Suprapubic skin (tissue), 4 donors: ENCODE data around the gene NUP153. TPM values are rescaled to one million over a fixed set of nuclear protein-coding genes. Genes with fewer than 3 reads are reported as not detected.

Source experiments
- DNase-seq, 2 donors: peaks; one replicate each; pipeline ENCODE4 v3.0.0-alpha.2; 2019; ENCODE audit warnings: low spot score in 2 of 2
- H3K27ac ChIP-seq: fragments of 200-600 bp; sonication (generic); one replicate; pipeline ENCODE4 v1.5.1; 2019
- H3K27me3 ChIP-seq: fragments of 200-600 bp; sonication (generic); one replicate; pipeline ENCODE4 v1.5.1; 2019
- H3K36me3 ChIP-seq: fragments of 200-600 bp; sonication (generic); one replicate; pipeline ENCODE4 v1.5.1; 2019
- H3K4me1 ChIP-seq: fragments of 200-600 bp; sonication (generic); one replicate; pipeline ENCODE4 v1.5.1; 2019
- H3K4me3 ChIP-seq: fragments of 200-600 bp; sonication (generic); one replicate; pipeline ENCODE4 v1.5.1; 2019; ENCODE audit warnings: mild to moderate bottlenecking
- H3K9me3 ChIP-seq: fragments of 200-600 bp; sonication (generic); one replicate; pipeline ENCODE4 v1.5.1; 2019
- EP300 ChIP-seq: sonication (generic); formaldehyde crosslinking; IDR thresholded peaks from one replicate; pipeline ENCODE4 v1.6.1; 2017; ENCODE audit warnings: antibody characterized with exemption
- POLR2A ChIP-seq, 2 donors: fragments of 450-650 bp; IDR thresholded peaks; one replicate each; pipeline ENCODE4 v1.6.1; 2017; ENCODE audit warnings: antibody characterized with exemption in 2 of 2, mild to moderate bottlenecking in 2 of 2, moderate library complexity in 2 of 2
- POLR2AphosphoS5 ChIP-seq, 3 donors: sonication (generic); formaldehyde crosslinking; IDR thresholded peaks; one replicate each; pipeline ENCODE4 v1.6.1; 2017; ENCODE audit warnings: antibody characterized with exemption in 3 of 3
- WGBS: methylation state at CpG from one replicate; pipeline ENCODE4 v1.1.5; 2018; 5-methylcytosine and 5-hydroxymethylcytosine counted together
- total RNA-seq, 4 donors: library from RNA; depleted of rRNA; stranded (reverse); fragments of >200 nt; gene quantifications; one replicate each; pipeline ENCODE4 v1.1.0, GENCODE V29; 2016
- TF ChIP-seq, protein P1 (sequence below), 2 donors: fragments of 200-600 bp in 1 of 2; fragments of 450-650 bp in 1 of 2; sonication (generic) in 1 of 2; IDR thresholded peaks; one replicate each; pipeline ENCODE4 v1.5.1; 2016 to 2019; ENCODE audit warnings: antibody characterized with exemption in 2 of 2, mild to moderate bottlenecking in 1 of 2, moderate library complexity in 1 of 2

Gene NUP153
- total RNA-seq, 4 donors from 2014 or later = 38.6 to 46.0 (median 42.5) TPM

- H3K27ac ChIP-seq = no peak overlapping the region
- no peak for DNase-seq
- 95% methylated on average over 4 of the region's 4 CpGs for WGBS
- no peaks in the 10 kb centered on the region for H3K4me1 ChIP-seq
- H3K27me3 ChIP-seq = no peaks in the 10 kb centered on the region
- H3K4me3 ChIP-seq = no peak overlapping the region
- H3K36me3 ChIP-seq = peaks cover 64% of the 10 kb centered on the region
- TF ChIP-seq, protein P1, sequence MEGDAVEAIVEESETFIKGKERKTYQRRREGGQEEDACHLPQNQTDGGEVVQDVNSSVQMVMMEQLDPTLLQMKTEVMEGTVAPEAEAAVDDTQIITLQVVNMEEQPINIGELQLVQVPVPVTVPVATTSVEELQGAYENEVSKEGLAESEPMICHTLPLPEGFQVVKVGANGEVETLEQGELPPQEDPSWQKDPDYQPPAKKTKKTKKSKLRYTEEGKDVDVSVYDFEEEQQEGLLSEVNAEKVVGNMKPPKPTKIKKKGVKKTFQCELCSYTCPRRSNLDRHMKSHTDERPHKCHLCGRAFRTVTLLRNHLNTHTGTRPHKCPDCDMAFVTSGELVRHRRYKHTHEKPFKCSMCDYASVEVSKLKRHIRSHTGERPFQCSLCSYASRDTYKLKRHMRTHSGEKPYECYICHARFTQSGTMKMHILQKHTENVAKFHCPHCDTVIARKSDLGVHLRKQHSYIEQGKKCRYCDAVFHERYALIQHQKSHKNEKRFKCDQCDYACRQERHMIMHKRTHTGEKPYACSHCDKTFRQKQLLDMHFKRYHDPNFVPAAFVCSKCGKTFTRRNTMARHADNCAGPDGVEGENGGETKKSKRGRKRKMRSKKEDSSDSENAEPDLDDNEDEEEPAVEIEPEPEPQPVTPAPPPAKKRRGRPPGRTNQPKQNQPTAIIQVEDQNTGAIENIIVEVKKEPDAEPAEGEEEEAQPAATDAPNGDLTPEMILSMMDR (IDR thresholded peaks at IDR 0.05) = no peak
- TF ChIP-seq POLR2A (IDR thresholded peaks at IDR 0.05) (no peak), POLR2AphosphoS5 (IDR thresholded peaks at IDR 0.05) (no peak), EP300 (no peak)
- no peaks in the 10 kb centered on the region for H3K9me3 ChIP-seq
These were observed 71.2 kb downstream of the NUP153 start for GRCh38 chr6:17635568-17635967.

GRCh38 chr6:17633465-17634188, 73.1 kb downstream of the NUP153 start:
- Histone ChIP-seq H3K4me3 (no peak overlapping the region), H3K9me3 (no peaks in the 10 kb centered on the region), H3K27ac (no peak overlapping the region), H3K27me3 (no peaks in the 10 kb centered on the region), H3K4me1 (no peaks in the 10 kb centered on the region), H3K36me3 (peaks cover 59% of the 10 kb centered on the region)
- 87% methylated on average over 2 of the region's 2 CpGs for WGBS
- DNase-seq = no peak
- TF ChIP-seq, protein P1 (IDR thresholded peaks at IDR 0.05) = no peak
- TF ChIP-seq POLR2AphosphoS5 (IDR thresholded peaks at IDR 0.05) (no peak), EP300 (no peak)

DNA sequence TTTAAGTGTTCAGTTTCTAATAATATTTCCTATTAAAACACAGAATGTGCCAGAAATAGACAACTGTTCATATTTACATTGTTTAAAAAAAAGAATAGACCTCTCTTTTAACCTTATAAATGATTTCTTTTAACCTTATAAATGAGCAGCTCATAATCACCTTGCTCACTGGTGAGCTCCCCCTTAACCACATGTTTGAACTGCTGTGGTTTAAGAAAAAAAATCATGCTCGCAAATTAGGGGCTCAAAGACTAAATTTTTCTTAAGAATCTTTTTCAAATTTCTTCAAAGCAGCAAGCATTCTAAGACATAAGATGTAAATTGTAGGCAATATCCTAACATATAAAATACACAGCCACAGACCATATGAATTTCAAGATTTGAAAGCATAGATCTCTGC, 73.8 kb downstream of the NUP153 start:
- no peaks in the 10 kb centered on the region for H3K27me3 ChIP-seq
- H3K4me1 ChIP-seq = no peaks in the 10 kb centered on the region
- no peak overlapping the region for H3K4me3 ChIP-seq
- TF ChIP-seq POLR2A (IDR thresholded peaks at IDR 0.05) (no peak), POLR2AphosphoS5 (IDR thresholded peaks at IDR 0.05) (no peak), EP300 (no peak)
- TF ChIP-seq, protein P1 (IDR thresholded peaks at IDR 0.05) = no peak
- DNase-seq = no peak
- 86% methylated on average over 1 of the region's 1 CpG for WGBS
- peaks cover 57% of the 10 kb centered on the region for H3K36me3 ChIP-seq
- H3K27ac ChIP-seq = no peak overlapping the region
- H3K9me3 ChIP-seq = no peaks in the 10 kb centered on the region

- Histone ChIP-seq H3K9me3 (no peaks in the 10 kb centered on the region), H3K27me3 (no peaks in the 10 kb centered on the region), H3K27ac (no peak overlapping the region), H3K4me1 (no peaks in the 10 kb centered on the region), H3K4me3 (no peak overlapping the region), H3K36me3 (peaks cover 57% of the 10 kb centered on the region)
- TF ChIP-seq POLR2AphosphoS5 (IDR thresholded peaks at IDR 0.05) = no peak
- TF ChIP-seq EP300 = no peak
- TF ChIP-seq POLR2A (IDR thresholded peaks at IDR 0.05) = no peak
- TF ChIP-seq, protein P1 (IDR thresholded peaks at IDR 0.05) = no peak
- DNase-seq = no peak
- 80% methylated on average over 5 of the region's 5 CpGs for WGBS
These were observed 76.1 kb downstream of the NUP153 start for GRCh38 chr6:17630511-17631073.

DNA sequence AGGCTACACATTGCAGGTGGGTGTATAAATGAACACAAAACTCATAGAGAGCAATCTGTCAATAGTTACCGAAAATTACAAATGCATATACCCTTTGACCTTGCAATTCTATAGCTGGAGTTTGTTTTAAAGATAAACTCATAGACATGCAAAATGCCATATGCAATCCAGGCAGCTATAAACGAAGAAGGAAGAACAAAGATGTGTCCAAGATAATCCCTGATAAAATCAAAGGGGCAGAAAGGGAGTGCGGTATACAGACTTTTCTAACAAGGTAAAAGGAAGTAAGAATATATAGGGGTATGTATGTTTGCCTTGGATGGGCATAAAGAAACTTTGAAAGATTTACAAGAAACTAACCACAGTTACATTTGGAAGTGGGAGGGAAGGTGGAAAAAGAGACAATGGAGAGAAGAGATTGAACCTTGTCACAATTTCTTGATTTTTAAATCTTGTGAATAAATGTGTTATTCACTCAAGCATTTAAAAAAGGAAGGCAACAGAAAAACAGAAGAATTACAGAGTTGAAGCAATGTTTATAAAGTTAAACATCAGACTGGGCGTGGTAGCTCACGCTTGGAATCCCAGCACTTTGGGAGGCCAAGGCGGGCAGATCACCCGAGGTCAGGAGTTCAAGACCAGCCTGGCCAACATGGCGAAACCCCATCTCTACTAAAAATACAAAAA, 76.8 kb downstream of the NUP153 start:
- H3K27ac ChIP-seq = no peak overlapping the region
- 85% methylated on average over 8 of the region's 8 CpGs for WGBS
- H3K27me3 ChIP-seq = no peaks in the 10 kb centered on the region
- no peak overlapping the region for H3K4me3 ChIP-seq
- TF ChIP-seq, protein P1 (IDR thresholded peaks at IDR 0.05) = no peak
- TF ChIP-seq POLR2A (IDR thresholded peaks at IDR 0.05) (no peak), EP300 (no peak), POLR2AphosphoS5 (IDR thresholded peaks at IDR 0.05) (no peak)
- no peaks in the 10 kb centered on the region for H3K4me1 ChIP-seq
- H3K9me3 ChIP-seq = no peaks in the 10 kb centered on the region
- no peak for DNase-seq
- peaks cover 59% of the 10 kb centered on the region for H3K36me3 ChIP-seq
